Measurements from ENCODE around the gene TRIM24. TPM values are rescaled to one million over a fixed set of nuclear protein-coding genes. Genes with fewer than 3 reads are reported as not detected.
A peak's percentile ranks its signal among the peaks of the same experiment; 100 is the strongest.

Gene TRIM24
- total and polyA plus RNA-seq, 4 experiments from 2014 or later = 3.1 to 15.2 (median 12.4) TPM

DNA sequence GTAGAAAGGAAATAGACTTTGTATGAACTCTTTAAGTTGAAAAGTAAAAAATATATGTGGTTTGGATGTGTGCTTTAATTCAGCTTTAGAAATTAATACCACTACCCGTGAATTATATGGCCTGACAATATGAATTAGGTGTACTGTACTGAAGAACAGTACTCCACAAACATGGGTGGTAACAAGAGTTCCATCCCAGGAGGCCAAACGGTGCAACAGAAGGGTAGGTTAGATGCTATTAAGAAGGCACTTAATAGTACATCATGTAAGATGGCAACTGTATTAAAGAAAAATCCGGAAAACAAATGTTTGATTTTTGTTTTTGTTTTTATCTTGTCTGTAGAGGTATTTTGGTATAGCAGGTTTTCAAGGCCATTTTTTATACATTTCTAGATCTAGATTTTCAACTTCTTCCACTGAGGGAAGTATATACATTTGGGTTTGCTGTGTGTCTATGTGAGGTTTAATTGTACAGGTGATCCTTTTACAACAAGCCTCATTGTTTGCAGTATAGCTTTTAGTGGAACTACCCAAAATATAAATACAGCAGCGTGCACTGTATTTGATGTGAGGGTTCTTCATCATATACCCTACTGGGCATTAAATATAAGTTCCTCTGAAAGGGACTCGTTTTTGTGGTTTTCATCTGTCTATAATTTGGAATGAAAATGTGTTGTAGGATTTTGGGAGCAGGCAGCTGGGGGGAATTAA is 125.4 kb downstream of the TRIM24 start:
- Histone ChIP-seq H3K4me1 (ENCODE audit: insufficient read depth, low read length) (no peaks in the 10 kb centered on the region), H3K27ac (ENCODE audit: low read depth, low read length) (no peak overlapping the region), H3K4me3 (ENCODE audit: low read length in 2 of 2) (no peak overlapping the region), H3K27me3 (ENCODE audit: insufficient read depth, low read length) (no peaks in the 10 kb centered on the region), H3K36me3 (ENCODE audit: insufficient read depth, low read length) (peaks cover 10% of the 10 kb centered on the region), H3K9me3 (ENCODE audit: control insufficient read depth in 1 of 2, low read length in 2 of 2) (no peaks in the 10 kb centered on the region)
- CTCF ChIA-PET (ENCODE audit: partially characterized antibody) = no interaction called here
- POLR2A ChIA-PET (ENCODE audit: partially characterized antibody) = no interaction called here
- Mint-ChIP-seq H3K36me3 (peaks cover 55 to 60% of the 10 kb centered on the region in 2 donors), H3K9me3 (no peaks in the 10 kb centered on the region), H3K4me1 (no peaks in the 10 kb centered on the region), H3K4me3 (no peak overlapping the region), H3K27me3 (no peaks in the 10 kb centered on the region), H3K27ac (peak overlapping the region in 2 of 7 donors; percentile 30 to 57)
- intact Hi-C loops (cut with micrococcal nuclease) = loop anchor here (10.0 kb wide), 1 partner anchor 61 kb away; no protein-coding TSS in a partner anchor
- no peak for DNase-seq

DNA sequence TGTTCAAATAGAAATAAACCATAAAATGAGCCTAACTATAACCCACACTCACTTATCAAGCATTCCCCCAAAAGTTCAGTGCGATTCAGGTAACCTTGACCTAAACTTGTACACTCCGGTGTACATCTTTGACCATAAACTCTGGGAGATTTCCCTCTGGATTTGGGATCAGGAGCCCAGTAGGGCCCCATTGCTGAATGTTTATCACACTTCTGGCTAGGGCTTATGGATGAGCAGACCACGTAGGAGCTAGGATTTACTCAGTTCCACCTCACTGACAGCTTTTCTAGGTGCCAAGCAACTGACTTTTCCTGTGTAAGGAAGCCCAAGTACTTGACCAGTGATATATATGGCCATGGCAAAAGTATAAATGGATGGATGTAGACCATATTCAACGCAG is 127.4 kb downstream of the TRIM24 start:
- Histone ChIP-seq H3K4me1 (ENCODE audit: insufficient read depth, low read length) (no peaks in the 10 kb centered on the region), H3K4me3 (ENCODE audit: low read length in 2 of 2) (no peak overlapping the region), H3K36me3 (ENCODE audit: insufficient read depth, low read length) (peaks cover 6% of the 10 kb centered on the region), H3K27ac (ENCODE audit: low read depth, low read length) (no peak overlapping the region), H3K9me3 (ENCODE audit: control insufficient read depth in 1 of 2, low read length in 2 of 2) (no peaks in the 10 kb centered on the region), H3K27me3 (ENCODE audit: insufficient read depth, low read length) (no peaks in the 10 kb centered on the region)
- intact Hi-C loops (cut with micrococcal nuclease) = loop anchor here (10.0 kb wide), 1 partner anchor 63 kb away; no protein-coding TSS in a partner anchor
- Mint-ChIP-seq H3K36me3 (peaks cover 41 to 46% of the 10 kb centered on the region in 2 donors), H3K4me1 (no peaks in the 10 kb centered on the region), H3K4me3 (no peak overlapping the region), H3K9me3 (no peaks in the 10 kb centered on the region), H3K27me3 (no peaks in the 10 kb centered on the region), H3K27ac (no peak overlapping the region)
- no peak for DNase-seq
- ChIA-PET CTCF (ENCODE audit: partially characterized antibody) (no interaction called here), POLR2A (ENCODE audit: partially characterized antibody) (no interaction called here)

DNA sequence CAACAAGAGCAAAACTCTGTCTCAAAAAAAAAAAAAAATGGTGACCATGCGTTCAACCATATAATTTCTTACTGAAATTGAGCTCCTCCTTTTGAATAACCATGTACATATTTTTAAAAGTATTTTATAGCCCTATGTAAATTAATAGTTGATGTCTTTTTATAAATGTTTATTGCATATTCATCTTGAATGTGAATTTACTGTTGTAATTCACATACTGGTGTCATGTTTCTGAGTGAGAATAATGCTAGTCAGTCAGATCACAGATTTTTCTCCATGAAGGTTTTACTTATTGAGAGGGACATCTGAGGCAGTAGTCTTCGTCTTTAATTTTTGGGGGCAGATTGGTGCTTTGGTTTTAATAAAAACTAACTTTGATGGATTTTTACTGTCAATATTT is 128.9 kb downstream of the TRIM24 start:
- H3K4me3 Mint-ChIP-seq = no peak overlapping the region
- Histone ChIP-seq H3K4me1 (ENCODE audit: insufficient read depth, low read length) (no peaks in the 10 kb centered on the region), H3K27ac (ENCODE audit: low read depth, low read length) (no peak overlapping the region), H3K36me3 (ENCODE audit: insufficient read depth, low read length) (peaks cover 6% of the 10 kb centered on the region), H3K27me3 (ENCODE audit: insufficient read depth, low read length) (no peaks in the 10 kb centered on the region), H3K4me3 (ENCODE audit: low read length in 2 of 2) (no peak overlapping the region), H3K9me3 (ENCODE audit: control insufficient read depth in 1 of 2, low read length in 2 of 2) (no peaks in the 10 kb centered on the region)
- no peak overlapping the region for H3K27ac Mint-ChIP-seq
- POLR2A ChIA-PET (ENCODE audit: partially characterized antibody) = no interaction called here
- H3K36me3 Mint-ChIP-seq = peaks cover 27 to 33% of the 10 kb centered on the region in 2 donors
- DNase-seq = no peak
- H3K4me1 Mint-ChIP-seq = no peaks in the 10 kb centered on the region
- CTCF ChIA-PET (ENCODE audit: partially characterized antibody) = no interaction called here
- intact Hi-C loops (cut with micrococcal nuclease) = loop anchor here (10.0 kb wide), 1 partner anchor 64 kb away; no protein-coding TSS in a partner anchor
- H3K9me3 Mint-ChIP-seq = no peaks in the 10 kb centered on the region
- H3K27me3 Mint-ChIP-seq = no peaks in the 10 kb centered on the region

DNA sequence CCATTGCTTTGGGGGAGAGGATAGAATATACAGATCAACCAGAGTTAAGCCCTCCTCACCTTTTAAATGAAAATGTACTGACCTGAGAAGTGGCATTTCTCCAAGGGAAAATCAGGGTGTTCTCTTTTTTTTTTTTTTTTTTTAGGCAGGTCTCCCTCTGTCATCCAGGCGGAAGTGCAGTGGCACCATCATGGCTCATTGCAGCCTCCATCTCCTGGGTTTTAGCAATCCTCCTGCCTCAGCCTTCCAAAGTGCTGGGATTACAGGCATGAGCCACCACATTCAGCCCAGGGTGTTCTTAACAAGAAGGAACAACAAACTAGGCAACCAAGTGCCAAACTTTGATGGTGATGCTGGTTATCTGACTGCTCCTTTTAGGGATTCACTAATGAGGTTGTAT is 130.1 kb downstream of the TRIM24 start:
- Histone ChIP-seq H3K27ac (ENCODE audit: low read depth, low read length) (no peak overlapping the region), H3K4me1 (ENCODE audit: insufficient read depth, low read length) (no peaks in the 10 kb centered on the region), H3K4me3 (ENCODE audit: low read length in 2 of 2) (no peak overlapping the region), H3K36me3 (ENCODE audit: insufficient read depth, low read length) (peaks cover 6% of the 10 kb centered on the region), H3K27me3 (ENCODE audit: insufficient read depth, low read length) (no peaks in the 10 kb centered on the region), H3K9me3 (ENCODE audit: control insufficient read depth in 1 of 2, low read length in 2 of 2) (no peaks in the 10 kb centered on the region)
- H3K9me3 Mint-ChIP-seq = no peaks in the 10 kb centered on the region
- no peaks in the 10 kb centered on the region for H3K4me1 Mint-ChIP-seq
- H3K4me3 Mint-ChIP-seq = no peak overlapping the region
- ChIA-PET CTCF (ENCODE audit: partially characterized antibody) (no interaction called here), POLR2A (ENCODE audit: partially characterized antibody) (no interaction called here)
- peaks cover 16 to 21% of the 10 kb centered on the region in 2 donors for H3K36me3 Mint-ChIP-seq
- DNase-seq = no peak
- H3K27ac Mint-ChIP-seq = no peak overlapping the region
- H3K27me3 Mint-ChIP-seq = no peaks in the 10 kb centered on the region
- intact Hi-C loops (cut with micrococcal nuclease) = no loop called here

DNA sequence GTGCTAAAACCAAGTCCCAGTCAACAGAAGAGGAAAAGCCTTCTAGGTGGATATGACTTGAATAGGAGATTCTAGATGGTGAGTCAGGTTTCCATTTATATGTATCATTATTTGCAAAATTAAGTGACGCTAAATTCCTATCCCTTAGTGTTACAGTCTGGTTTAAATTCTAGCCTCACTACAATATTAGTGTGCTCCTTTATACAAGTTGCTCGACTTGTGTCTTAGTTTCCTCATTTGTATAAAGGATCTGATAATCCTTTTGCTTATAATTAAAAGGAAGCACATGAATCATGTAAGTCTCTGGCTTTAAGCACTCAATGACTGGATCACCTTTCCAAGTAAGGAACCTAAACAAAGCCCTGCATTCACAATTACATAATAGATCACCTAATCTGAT is 135.4 kb downstream of the TRIM24 start:
- no peaks in the 10 kb centered on the region for H3K36me3 ChIP-seq (ENCODE audit: insufficient read depth, low read length)
- intact Hi-C loops (cut with micrococcal nuclease) = no loop called here
- Mint-ChIP-seq H3K27me3 (peaks cover 2% of the 10 kb centered on the region in 2 donors), H3K4me3 (no peak overlapping the region), H3K27ac (no peak overlapping the region), H3K4me1 (no peaks in the 10 kb centered on the region), H3K9me3 (no peaks in the 10 kb centered on the region), H3K36me3 (no peaks in the 10 kb centered on the region)
- no peaks in the 10 kb centered on the region for H3K27me3 ChIP-seq (ENCODE audit: insufficient read depth, low read length)
- H3K9me3 ChIP-seq (ENCODE audit: control insufficient read depth in 1 of 2, low read length in 2 of 2) = no peaks in the 10 kb centered on the region
- no peaks in the 10 kb centered on the region for H3K4me1 ChIP-seq (ENCODE audit: insufficient read depth, low read length)
- ChIA-PET CTCF (ENCODE audit: partially characterized antibody) (no interaction called here), POLR2A (ENCODE audit: partially characterized antibody) (no interaction called here)
- no peak for DNase-seq
- H3K27ac ChIP-seq (ENCODE audit: low read depth, low read length) = no peak overlapping the region
- no peak overlapping the region for H3K4me3 ChIP-seq (ENCODE audit: low read length in 2 of 2)

DNA sequence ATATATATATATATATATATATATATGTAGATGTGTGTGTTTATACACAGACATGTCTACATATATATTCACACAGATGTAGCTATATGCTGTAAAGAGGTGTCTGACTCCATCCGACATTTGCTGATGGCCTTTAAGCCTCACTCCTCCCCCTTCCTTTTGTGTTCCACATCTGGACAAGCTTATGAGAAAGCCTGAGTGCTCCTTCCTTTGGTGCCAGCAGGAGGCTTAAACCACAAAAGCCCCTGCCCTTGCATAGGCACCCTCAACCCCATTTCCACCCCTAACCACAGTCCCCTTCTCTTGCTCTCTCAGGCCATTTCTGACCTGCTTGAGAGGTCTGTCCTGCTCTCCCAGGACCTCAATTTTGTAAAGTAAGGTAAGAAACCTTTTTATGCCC is 142.4 kb downstream of the TRIM24 start:
- H3K4me1 Mint-ChIP-seq = peaks cover 4 to 7% (median 6%) of the 10 kb centered on the region in 4 donors
- no peak overlapping the region for H3K27ac Mint-ChIP-seq
- no peaks in the 10 kb centered on the region for H3K9me3 Mint-ChIP-seq
- intact Hi-C loops (cut with micrococcal nuclease) = no loop called here
- H3K27me3 Mint-ChIP-seq = peaks cover 4 to 5% of the 10 kb centered on the region in 2 donors
- no peaks in the 10 kb centered on the region for H3K4me1 ChIP-seq (ENCODE audit: insufficient read depth, low read length)
- no peaks in the 10 kb centered on the region for H3K9me3 ChIP-seq (ENCODE audit: control insufficient read depth in 1 of 2, low read length in 2 of 2)
- H3K36me3 ChIP-seq (ENCODE audit: insufficient read depth, low read length) = no peaks in the 10 kb centered on the region
- no peak overlapping the region for H3K4me3 Mint-ChIP-seq
- no peak for DNase-seq
- ChIA-PET CTCF (ENCODE audit: partially characterized antibody) (no interaction called here), POLR2A (ENCODE audit: partially characterized antibody) (interaction anchor here (1.1 kb wide), 1 partner anchor 23 kb away, joined by 4 read pairs; no protein-coding TSS in a partner anchor)
- H3K27ac ChIP-seq (ENCODE audit: low read depth, low read length) = no peak overlapping the region
- no peak overlapping the region for H3K4me3 ChIP-seq (ENCODE audit: low read length in 2 of 2)
- no peaks in the 10 kb centered on the region for H3K27me3 ChIP-seq (ENCODE audit: insufficient read depth, low read length)
- no peaks in the 10 kb centered on the region for H3K36me3 Mint-ChIP-seq

DNA sequence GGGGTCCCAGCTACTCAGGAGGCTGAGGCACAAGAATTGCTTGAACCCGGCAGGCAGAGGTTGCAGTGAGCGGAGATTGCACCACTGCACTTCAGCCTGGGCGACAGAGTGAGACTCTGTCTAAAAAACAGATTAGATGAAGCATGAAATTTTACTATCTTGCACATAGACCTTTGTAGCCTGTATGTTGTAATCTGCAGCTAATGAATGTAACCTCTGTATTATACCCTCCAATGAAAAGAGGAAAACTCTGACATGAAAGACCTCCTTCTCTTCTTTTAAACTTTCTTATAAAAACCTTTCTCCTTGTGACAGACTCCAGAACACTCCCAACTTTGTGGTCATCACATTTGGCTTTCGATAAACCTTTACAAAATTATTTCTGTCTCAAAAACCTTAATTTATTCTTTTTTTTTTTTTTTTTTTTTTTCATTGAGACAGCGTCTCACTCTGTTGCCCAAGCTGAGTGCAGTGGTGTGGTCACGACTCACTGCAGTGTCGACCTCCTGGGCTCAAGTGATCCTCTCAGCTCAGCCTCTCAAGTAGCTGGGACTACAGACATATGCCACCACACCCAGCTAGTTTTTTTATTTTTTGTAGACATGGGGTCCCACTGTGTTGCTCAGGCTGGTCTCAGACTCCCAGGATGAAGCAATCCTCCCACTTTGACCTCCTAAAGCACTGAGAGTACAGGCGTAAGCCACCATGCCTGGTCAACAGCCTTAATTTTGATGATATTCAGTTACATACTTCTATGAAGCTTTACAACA is 143.7 kb downstream of the TRIM24 start:
- Mint-ChIP-seq H3K9me3 (no peaks in the 10 kb centered on the region), H3K4me3 (no peak overlapping the region), H3K27ac (no peak overlapping the region), H3K36me3 (no peaks in the 10 kb centered on the region), H3K4me1 (peaks cover 10 to 17% (median 14%) of the 10 kb centered on the region in 4 donors), H3K27me3 (peaks cover 2 to 5% of the 10 kb centered on the region in 2 donors)
- CTCF ChIA-PET (ENCODE audit: partially characterized antibody) = no interaction called here
- Histone ChIP-seq H3K4me3 (ENCODE audit: low read length in 2 of 2) (no peak overlapping the region), H3K27me3 (ENCODE audit: insufficient read depth, low read length) (no peaks in the 10 kb centered on the region), H3K27ac (ENCODE audit: low read depth, low read length) (no peak overlapping the region), H3K9me3 (ENCODE audit: control insufficient read depth in 1 of 2, low read length in 2 of 2) (no peaks in the 10 kb centered on the region), H3K36me3 (ENCODE audit: insufficient read depth, low read length) (no peaks in the 10 kb centered on the region), H3K4me1 (ENCODE audit: insufficient read depth, low read length) (peaks cover 5% of the 10 kb centered on the region)
- POLR2A ChIA-PET (ENCODE audit: partially characterized antibody) = no interaction called here
- DNase-seq = no peak
- intact Hi-C loops (cut with micrococcal nuclease) = no loop called here
